Neural progenitor cell (in vitro differentiated cells): ENCODE results near the gene GPR180. TPM values are rescaled to one million over a fixed set of nuclear protein-coding genes. Genes with fewer than 3 reads are reported as not detected.

Experiments used
- DNase-seq: peaks from one replicate; pipeline ENCODE4 v3.0.0-alpha.2; 2016; ENCODE audit warnings: low spot score
- H2AFZ ChIP-seq: fragments of 200-600 bp; sonication (generic); replicated peaks from 2 replicates; pipeline ENCODE4 v1.6.1; 2016; ENCODE audit warnings: antibody characterized with exemption
- H3F3A ChIP-seq: fragments of 200-600 bp; sonication (generic); 2 replicates; pipeline ENCODE4 v1.6.1; 2016; ENCODE audit warnings: antibody characterized with exemption, low read depth
- H3K27ac ChIP-seq: fragments of 200-600 bp; sonication (generic); 2 replicates; pipeline ENCODE4 v1.5.1; 2016; ENCODE audit warnings: mild to moderate bottlenecking
- H3K27me3 ChIP-seq: fragments of 200-600 bp; sonication (generic); 2 replicates; pipeline ENCODE4 v1.6.1; 2016; ENCODE audit warnings: mild to moderate bottlenecking, moderate library complexity
- H3K36me3 ChIP-seq: fragments of 200-600 bp; sonication (generic); 2 replicates; pipeline ENCODE4 v1.5.1; 2016
- H3K4me1 ChIP-seq: fragments of 200-600 bp; sonication (generic); 2 replicates; pipeline ENCODE4 v1.6.1; 2016; ENCODE audit warnings: mixed run types
- H3K4me2 ChIP-seq: fragments of 200-600 bp; sonication (generic); 2 replicates; pipeline ENCODE4 v1.6.1; 2016
- H3K4me3 ChIP-seq: fragments of 200-600 bp; sonication (generic); 2 replicates; pipeline ENCODE4 v1.5.1; 2016
- H3K79me2 ChIP-seq: fragments of 200-600 bp; sonication (generic); 2 replicates; pipeline ENCODE4 v1.6.1; 2016; ENCODE audit warnings: low read depth
- H3K9ac ChIP-seq: fragments of 200-600 bp; sonication (generic); 2 replicates; pipeline ENCODE4 v1.6.1; 2016
- H3K9me3 ChIP-seq: fragments of 200-600 bp; sonication (generic); 2 replicates; pipeline ENCODE4 v1.5.1; 2016; ENCODE audit warnings: low read depth
- H4K20me1 ChIP-seq: fragments of 200-600 bp; sonication (generic); 2 replicates; pipeline ENCODE4 v1.6.1; 2016; ENCODE audit warnings: low read depth
- H3K27ac Mint-ChIP-seq: 3 replicates; pipeline ENCODE4 v1.8.0; 2021; ENCODE audit warnings: mixed read lengths
- H3K27me3 Mint-ChIP-seq: 2 replicates; pipeline ENCODE4 v1.8.0; 2022; ENCODE audit warnings: low read depth, mild to moderate bottlenecking, inconsistent platforms, moderate library complexity, mixed read lengths; ENCODE audit not compliant: insufficient read depth
- H3K36me3 Mint-ChIP-seq: 3 replicates; pipeline ENCODE4 v1.8.0; 2021; ENCODE audit warnings: mixed read lengths
- H3K4me1 Mint-ChIP-seq: 3 replicates; pipeline ENCODE4 v1.8.0; 2021; ENCODE audit warnings: mixed read lengths
- H3K4me3 Mint-ChIP-seq: 3 replicates; pipeline ENCODE4 v1.8.0; 2021; ENCODE audit warnings: mild to moderate bottlenecking, moderate library complexity, mixed read lengths
- H3K9me3 Mint-ChIP-seq: 3 replicates; pipeline ENCODE4 v1.8.0; 2020; ENCODE audit warnings: mixed read lengths
- CTCF ChIP-seq: fragments of 200-600 bp; sonication (generic); IDR thresholded peaks from 2 replicates; pipeline ENCODE4 v1.5.1; 2017; ENCODE audit warnings: antibody characterized with exemption, mild to moderate bottlenecking
- EZH2 ChIP-seq: fragments of 200-600 bp; sonication (generic); IDR thresholded peaks from 2 replicates; pipeline ENCODE4 v1.6.1; 2017; ENCODE audit warnings: antibody characterized with exemption, mild to moderate bottlenecking, moderate library complexity
- EZH2phosphoT487 ChIP-seq: fragments of 200-600 bp; sonication (generic); IDR thresholded peaks from 2 replicates; pipeline ENCODE4 v1.6.1; 2017; ENCODE audit warnings: antibody characterized with exemption
- total RNA-seq: library from RNA; depleted of rRNA; stranded (reverse); fragments of >200 nt; gene quantifications from 2 replicates; pipeline ENCODE4 v1.2.3, GENCODE V29; 2015; ENCODE audit warnings: low replicate concordance

GPR180 gene
- total RNA-seq, 1 donor from 2014 or later = 16.5 TPM

- Mint-ChIP-seq H3K9me3 (no peaks in the 10 kb centered on the region), H3K36me3 (peaks cover 21% of the 10 kb centered on the region), H3K4me1 (no peaks in the 10 kb centered on the region), H3K27me3 (peaks cover 5% of the 10 kb centered on the region), H3K27ac (no peak overlapping the region), H3K4me3 (no peak overlapping the region)
- Histone ChIP-seq H3K36me3 (no peaks in the 10 kb centered on the region), H3K4me3 (no peak overlapping the region), H3K4me2 (no peak overlapping the region), H3K9me3 (no peaks in the 10 kb centered on the region), H3K27ac (no peak overlapping the region), H3K4me1 (no peaks in the 10 kb centered on the region), H3F3A (no peaks in the 10 kb centered on the region), H3K27me3 (no peaks in the 10 kb centered on the region), H3K79me2 (no peaks in the 10 kb centered on the region), H4K20me1 (no peaks in the 10 kb centered on the region), H2AFZ (no peak overlapping the region), H3K9ac (no peak overlapping the region)
- TF ChIP-seq EZH2phosphoT487 = no peak
- no peak for TF ChIP-seq EZH2
- TF ChIP-seq CTCF = no peak
- DNase-seq = no peak
These were observed 34.1 kb upstream of the GPR180 start for GRCh38 chr13:94567581-94567980.

GRCh38 chr13:94568443-94568842 lies 33.2 kb upstream of the GPR180 start:
- Mint-ChIP-seq H3K9me3 (no peaks in the 10 kb centered on the region), H3K4me1 (no peaks in the 10 kb centered on the region), H3K36me3 (peaks cover 27% of the 10 kb centered on the region), H3K4me3 (no peak overlapping the region), H3K27me3 (peaks cover 5% of the 10 kb centered on the region), H3K27ac (no peak overlapping the region)
- H3K79me2 ChIP-seq = no peaks in the 10 kb centered on the region
- no peaks in the 10 kb centered on the region for H3F3A ChIP-seq
- H3K27ac ChIP-seq = no peak overlapping the region
- TF ChIP-seq EZH2 (no peak), CTCF (no peak), EZH2phosphoT487 (no peak)
- no peaks in the 10 kb centered on the region for H3K4me1 ChIP-seq
- no peak overlapping the region for H3K9ac ChIP-seq
- H3K9me3 ChIP-seq = no peaks in the 10 kb centered on the region
- H2AFZ ChIP-seq = no peak overlapping the region
- H3K4me3 ChIP-seq = no peak overlapping the region
- no peaks in the 10 kb centered on the region for H3K27me3 ChIP-seq
- no peaks in the 10 kb centered on the region for H3K36me3 ChIP-seq
- H4K20me1 ChIP-seq = no peaks in the 10 kb centered on the region
- no peak overlapping the region for H3K4me2 ChIP-seq
- DNase-seq = no peak

- H3K9me3 ChIP-seq = no peaks in the 10 kb centered on the region
- H3K27me3 ChIP-seq = no peaks in the 10 kb centered on the region
- H3K4me1 Mint-ChIP-seq = no peaks in the 10 kb centered on the region
- H3K4me2 ChIP-seq = no peak overlapping the region
- peaks cover 5% of the 10 kb centered on the region for H3K27me3 Mint-ChIP-seq
- TF ChIP-seq EZH2 (no peak), EZH2phosphoT487 (no peak), CTCF (no peak)
- no peak overlapping the region for H2AFZ ChIP-seq
- H3K36me3 Mint-ChIP-seq = peaks cover 34% of the 10 kb centered on the region
- H3F3A ChIP-seq = no peaks in the 10 kb centered on the region
- H4K20me1 ChIP-seq = no peaks in the 10 kb centered on the region
- H3K4me3 ChIP-seq = no peak overlapping the region
- no peak overlapping the region for H3K27ac Mint-ChIP-seq
- peaks cover 4% of the 10 kb centered on the region for H3K36me3 ChIP-seq
- H3K27ac ChIP-seq = no peak overlapping the region
- no peaks in the 10 kb centered on the region for H3K79me2 ChIP-seq
- no peaks in the 10 kb centered on the region for H3K4me1 ChIP-seq
- no peak overlapping the region for H3K4me3 Mint-ChIP-seq
- no peaks in the 10 kb centered on the region for H3K9me3 Mint-ChIP-seq
- H3K9ac ChIP-seq = no peak overlapping the region
- DNase-seq = no peak
These were observed 32.0 kb upstream of the GPR180 start for GRCh38 chr13:94569615-94570014.
